EH (cell line): ENCODE results near the gene SPON2.
A peak's percentile ranks its signal among the peaks of the same experiment; 100 is the strongest.

ENCODE experiments used
- DNase-seq: peaks from one replicate; pipeline ENCODE4 v3.0.0-alpha.2; 2015; ENCODE audit warnings: low read depth

The SPON2 gene

DNA sequence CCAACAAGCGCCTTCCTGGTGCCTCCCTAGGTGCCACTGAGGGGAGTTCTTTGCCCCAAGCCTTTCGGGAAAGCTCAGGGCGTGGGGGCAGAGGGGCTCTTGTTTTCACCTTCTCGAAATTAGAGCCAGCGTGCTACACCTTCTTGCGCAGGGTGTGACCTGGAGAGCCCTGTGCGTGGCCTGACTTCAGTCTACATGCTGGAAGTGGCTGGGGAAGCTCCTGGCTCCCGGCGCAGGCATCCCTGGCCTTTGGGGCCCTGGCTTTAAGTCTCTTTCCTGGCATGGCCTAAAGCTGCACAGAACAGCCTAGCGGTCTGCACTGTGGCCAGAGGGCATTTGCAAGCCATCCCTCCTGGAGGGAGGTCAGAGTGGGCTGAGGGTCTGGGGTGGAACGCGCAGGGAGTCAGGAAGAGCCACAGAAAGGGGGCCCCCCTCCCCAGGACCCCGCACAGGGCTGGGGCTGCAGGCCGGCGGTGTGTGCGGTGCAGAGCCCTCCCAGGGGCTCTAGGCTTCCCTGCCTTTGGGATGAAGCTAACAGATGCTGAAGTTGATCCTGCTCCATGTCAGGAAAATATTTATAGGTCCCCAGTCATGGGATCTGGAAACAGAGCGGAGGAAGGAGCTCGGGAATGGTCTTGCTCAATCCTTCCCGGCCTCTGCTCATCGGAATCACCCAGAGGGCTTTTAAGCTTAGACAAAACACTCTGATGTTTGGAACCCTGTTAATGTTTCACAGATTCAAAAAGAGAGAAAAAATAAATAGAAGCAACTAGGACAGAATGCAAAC lies 781 bp upstream of the SPON2 start:
- peak; percentile 80 for DNase-seq

DNA sequence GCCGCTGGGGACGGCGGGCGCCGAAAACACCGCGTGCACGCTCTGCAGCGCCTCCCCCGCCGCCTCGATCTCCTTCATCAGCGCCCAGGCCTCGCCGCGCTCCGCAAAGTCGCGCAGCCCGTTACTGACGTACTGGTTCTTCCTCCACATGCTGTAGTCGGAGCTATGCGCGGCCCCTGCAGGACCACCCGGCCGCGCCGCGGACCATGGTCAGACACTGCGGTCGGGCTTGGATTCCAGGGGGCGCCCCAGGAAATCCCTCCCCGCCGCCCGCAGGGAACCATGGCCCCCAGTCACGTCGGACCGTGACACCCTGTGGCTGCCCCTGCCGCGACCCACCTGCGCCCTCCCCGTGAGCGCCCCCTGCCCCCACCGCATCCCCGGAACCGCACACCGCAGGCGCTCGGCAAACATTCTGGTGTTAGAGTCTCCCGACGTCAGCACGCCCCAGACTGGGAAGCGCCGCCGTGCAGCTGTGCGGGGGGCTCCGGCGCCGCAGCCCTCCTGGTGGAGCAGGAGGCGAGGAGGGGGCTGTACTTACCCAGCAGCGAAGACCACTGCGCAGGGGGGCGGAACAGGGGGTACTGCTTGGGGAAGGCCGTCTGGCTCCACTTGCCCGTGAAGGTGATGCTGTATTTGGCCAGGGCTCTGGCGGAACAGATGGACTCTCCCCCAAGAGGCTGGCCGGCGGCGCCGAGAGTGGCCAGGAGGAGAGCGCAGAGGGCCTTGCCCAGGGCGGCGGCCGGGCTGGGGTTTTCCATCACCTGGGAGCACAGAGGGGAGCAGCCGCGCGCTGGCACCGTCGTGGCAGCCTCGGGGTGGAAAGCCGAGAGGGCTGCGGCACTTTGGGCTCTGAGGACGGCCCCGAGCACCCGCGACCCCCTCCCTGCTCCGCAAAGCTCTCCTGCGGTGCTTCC lies 814 bp downstream of the SPON2 start:
- DNase-seq, result no peak

DNA sequence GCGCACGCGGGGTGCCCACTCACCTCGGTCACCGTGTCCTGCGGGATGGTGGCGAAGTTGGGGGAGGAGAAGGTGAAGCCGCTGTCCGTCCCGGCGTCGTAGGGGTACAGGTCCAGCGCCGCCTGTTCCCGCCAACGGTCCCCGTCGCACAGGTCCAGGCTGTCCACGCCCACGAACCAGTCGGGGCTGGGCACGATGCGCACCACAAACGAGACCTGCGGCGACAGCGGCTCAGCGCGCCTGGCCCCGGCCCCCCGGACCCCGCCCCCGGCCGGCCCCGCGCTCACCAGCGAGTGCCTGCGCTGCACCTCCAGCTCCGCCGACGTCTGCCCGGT lies 1.4 kb downstream of the SPON2 start:
- DNase-seq, result no peak

GRCh38 chr4:1170156-1170975 lies 2.0 kb downstream of the SPON2 start:
- DNase-seq, result no peak

- no peak for DNase-seq
Observed at GRCh38 chr4:1169691-1170096, 2.7 kb downstream of the SPON2 start.

GRCh38 chr4:1169171-1169671 lies 3.2 kb downstream of the SPON2 start:
- no peak for DNase-seq

DNA sequence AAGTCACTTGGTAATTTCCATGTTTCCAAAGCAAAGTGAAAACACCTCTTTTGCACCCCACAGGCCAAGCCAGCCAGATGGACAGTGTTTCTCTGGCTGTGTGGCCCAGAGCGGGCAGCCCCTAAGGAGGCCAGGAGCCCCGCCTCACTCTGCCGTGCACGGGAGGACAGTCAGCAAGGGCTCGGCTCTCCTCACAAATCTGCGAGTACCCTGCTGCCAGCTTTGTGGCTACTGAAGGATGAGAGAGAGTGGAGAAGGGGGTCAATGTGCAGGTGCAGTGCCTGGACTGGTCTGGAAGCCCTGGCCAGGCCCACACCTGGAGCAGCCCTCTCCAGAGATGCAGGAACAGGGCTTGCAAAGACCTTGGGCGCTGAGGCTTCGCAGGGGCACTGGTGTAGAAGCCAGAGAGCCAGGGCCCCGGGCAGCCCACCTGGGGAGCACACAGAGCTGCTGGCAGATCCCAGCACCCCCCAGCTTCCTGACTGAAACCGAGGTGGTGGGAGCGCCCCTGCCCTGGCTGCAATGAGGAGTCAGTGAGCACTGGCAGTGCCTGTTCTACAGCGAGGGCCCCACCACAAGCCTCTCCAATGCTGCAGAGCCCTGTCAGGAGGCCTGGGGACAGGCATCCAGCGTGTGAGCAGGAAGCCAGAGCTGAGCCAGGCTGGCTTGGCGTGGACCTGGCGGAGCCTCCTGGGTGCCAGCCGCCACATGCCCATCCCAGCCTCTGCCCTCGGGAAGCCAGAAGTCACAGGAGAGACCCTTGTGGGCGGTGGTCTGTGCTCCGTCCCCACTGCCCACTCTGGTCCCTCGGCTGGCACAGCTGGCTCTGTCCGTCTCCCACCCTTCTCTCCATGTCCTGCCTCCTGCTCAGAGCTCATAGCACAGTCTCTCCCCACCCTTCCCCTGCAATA lies 3.9 kb downstream of the SPON2 start:
- no peak for DNase-seq

DNA sequence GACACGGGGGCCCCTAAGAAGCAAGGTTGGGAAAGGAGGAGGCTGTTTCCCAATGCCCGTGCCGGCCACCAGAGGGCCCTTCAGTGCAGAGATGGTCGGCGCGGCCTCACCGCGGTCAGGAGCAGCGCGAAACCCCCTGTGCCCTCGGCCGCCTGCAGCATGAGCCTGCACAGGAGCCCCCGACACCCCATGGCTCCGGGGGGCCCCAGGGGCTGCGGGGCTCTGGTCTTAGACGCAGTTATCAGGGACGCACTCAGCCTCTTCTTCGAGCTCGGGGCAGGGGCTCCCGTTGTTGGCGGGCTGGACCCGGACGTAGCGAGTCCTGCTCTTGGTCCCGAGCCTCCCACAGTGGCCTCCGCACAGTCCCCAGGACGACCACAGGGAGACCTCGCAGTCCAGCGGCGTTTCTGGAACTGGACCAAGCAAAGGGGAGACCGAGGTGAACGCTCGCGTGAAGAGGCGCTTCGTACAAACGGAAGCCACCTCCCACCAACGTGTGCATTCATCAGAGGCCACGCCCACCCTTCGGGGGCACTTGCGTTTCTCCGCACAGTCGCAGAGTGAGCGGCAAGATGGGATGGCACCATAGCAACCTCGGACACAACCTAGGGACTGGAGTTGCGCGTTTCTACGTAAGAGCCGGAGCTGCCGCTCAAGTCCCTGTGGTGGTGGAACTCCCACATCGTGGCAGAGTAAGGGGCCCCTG lies 5.0 kb downstream of the SPON2 start:
- DNase-seq, result peak; percentile 86

GRCh38 chr4:1166509-1167243 lies 5.7 kb downstream of the SPON2 start:
- DNase-seq, result no peak

- no peak for DNase-seq
Observed at GRCh38 chr4:1164956-1165545, 7.3 kb downstream of the SPON2 start.

DNA sequence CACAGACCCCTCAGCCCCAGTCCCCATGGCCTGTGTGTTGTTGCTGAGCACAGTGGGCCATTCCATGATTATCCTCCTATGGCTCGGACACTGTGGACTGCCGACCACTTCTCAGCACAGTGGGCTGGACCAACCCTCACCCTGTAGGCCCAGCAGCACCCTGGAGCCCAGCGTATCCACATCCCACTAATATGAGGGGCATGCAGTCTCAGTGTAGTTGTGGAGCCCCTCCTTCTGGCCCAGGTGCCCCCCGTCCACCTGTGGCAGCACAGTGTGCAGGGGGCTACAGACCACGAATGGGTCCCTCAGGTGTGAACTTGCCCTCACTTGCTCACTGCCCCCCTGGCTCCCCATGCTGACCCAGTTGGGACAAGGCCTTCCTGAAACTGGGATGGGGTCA lies 7.9 kb downstream of the SPON2 start:
- DNase-seq, result no peak

DNA sequence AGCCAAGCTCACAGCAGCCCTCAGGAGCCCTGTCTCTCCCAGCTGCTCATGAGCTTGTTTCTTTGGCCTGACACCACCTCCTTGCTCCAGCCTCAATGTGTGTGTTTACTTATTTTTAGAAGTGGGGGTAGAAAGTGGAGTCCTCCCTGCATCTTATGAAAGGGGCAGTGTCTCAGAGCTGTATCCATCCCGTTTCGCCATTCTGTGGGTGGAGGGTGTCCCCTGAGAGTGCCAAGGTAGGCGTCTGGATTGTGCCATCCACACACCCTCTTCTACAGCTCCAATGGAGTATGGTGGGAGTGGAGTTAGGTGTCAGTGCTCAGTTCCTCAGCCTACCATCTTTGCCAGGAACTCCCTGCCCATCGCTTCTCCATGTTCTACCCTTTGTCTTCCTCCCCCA lies 8.3 kb downstream of the SPON2 start:
- no peak for DNase-seq

DNA sequence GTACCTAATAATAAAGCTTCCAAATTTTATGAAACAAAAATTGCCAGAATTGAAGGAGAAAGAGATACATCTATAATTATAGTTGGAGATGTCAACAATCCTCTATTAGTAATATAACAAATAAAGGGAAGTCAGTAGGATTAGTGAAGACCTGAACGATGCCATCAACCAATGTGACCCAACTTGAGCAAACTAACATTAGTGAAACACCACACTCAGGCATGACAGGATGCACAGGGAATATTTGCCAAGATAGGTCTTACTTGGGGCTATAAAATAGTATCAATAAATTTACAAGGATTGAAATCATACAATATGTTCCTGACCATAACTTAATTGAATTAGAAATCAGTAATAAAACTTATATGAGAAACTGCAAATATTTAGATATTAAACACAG lies 12.0 kb downstream of the SPON2 start:
- DNase-seq, result no peak

DNA sequence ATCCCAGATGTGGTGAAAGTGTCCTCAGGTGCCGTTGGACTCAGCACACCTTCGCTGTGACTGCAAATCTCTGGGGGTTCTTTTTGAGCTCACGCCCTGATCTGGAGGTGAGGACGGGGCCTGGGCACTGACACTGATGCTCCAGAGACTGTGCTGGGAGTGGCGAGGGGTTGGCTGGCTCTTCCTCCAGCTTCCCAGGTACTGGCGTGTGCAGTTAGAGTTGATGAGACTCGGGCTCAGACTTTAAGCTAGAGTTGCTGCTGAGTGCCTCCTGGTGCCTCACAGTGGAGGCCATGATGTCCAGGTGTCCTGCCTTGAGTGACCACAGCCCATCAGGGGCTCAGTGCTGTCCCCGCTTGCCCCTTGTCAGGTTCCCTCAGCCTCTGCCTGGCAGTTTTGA lies 16.3 kb downstream of the SPON2 start:
- no peak for DNase-seq

DNA sequence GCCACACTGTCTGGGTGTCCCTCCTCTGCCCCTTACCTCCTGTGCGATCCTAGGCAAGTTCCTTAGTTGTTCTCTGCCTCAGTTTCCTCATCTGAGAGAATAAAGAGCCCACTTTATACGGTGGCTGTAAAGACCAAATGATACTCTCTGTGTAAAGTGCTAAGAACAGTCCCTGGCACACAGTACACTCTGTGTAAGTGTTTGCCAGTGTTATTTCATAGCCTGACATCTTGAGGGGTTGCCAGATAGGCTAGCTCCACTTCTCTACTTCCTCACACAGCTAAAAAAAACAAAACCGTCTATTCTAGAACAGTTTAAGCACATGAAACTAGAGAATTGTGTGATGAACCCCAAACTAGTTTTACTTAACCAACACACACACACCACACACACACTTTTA lies 17.1 kb downstream of the SPON2 start:
- DNase-seq, result no peak

DNA sequence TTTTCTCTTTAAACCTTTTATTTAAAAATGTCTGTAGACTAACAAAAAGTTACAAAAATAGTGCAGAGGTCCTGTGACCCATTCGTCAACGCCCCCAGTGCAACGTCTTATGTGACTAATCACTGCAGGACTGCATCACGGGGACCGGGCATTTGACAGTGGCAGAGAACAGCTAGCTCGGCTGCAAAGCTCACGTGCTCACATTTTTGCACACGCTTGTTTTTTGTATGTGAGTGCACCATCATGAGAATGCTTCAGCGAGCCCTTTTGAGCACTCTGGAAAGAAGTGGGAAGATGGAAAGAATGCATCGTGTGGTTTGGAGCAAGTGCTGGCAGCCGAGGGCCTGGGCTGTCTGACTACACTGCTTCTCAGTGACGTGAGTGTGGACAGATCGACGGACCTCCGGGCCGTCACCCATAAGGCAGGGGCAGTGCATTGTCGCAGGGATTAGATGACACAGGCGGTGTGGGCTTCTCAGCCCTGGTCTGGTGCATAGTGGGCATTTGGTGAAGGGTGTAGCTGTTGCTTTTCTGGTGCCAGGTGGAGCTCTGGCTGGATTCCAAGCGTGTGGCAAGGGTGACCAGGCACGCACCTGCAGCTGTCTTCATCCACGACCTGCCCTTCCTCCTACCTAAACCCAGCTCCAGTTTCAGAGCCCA lies 17.7 kb downstream of the SPON2 start:
- DNase-seq, result peak; percentile 57

GRCh38 chr4:1154126-1154522 lies 18.3 kb downstream of the SPON2 start:
- no peak for DNase-seq

GRCh38 chr4:1153567-1154090 lies 18.8 kb downstream of the SPON2 start:
- DNase-seq, result no peak

GRCh38 chr4:1152290-1152689 lies 20.1 kb downstream of the SPON2 start:
- no peak for DNase-seq
